Measurements from ENCODE around the gene EFHD2.
"Not testable (repeated sequence)": the region's sequence is repeated elsewhere in the genome, so short reads cannot be mapped to it uniquely, and the experiment has no call there.

The EFHD2 gene

DNA sequence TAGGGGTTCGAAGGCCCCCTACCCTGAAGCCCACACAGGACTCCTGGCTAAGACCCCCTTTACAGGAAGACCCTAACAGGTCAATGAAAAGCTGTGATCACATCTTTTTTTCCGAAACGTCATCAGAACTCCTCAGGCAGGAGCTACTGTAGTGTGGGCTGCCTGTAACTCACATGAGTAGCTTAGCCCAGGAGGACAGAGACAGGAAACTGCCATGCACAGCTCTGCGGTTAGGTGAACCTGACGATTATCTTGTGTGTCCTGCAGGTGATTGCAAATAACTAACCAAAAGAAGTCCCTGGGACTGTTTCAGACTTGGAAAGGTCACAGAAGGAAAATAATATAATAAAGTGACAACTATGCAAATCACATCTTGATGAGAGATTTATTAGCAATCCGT is 62.0 kb downstream of the EFHD2 start:
- not testable (repeated sequence) for DNase-seq (ENCODE audit: low read depth in 2 of 2, low spot score in 1 of 2)

- DNase-seq (ENCODE audit: low read depth in 2 of 2, low spot score in 1 of 2): no peak
Measured at GRCh38 chr1:15472587-15472986, 62.9 kb downstream of the EFHD2 start.

- no peak for DNase-seq (ENCODE audit: low read depth in 2 of 2, low spot score in 1 of 2)
Measured at GRCh38 chr1:15475752-15476314, 66.1 kb downstream of the EFHD2 start, which contains the start of gene CELA2B. Gene CELA2B (plus strand): TSS chr1:15476104. CDS start chr1:15476126, 22 bp downstream.

GRCh38 chr1:15476927-15477326 is 67.2 kb downstream of the EFHD2 start:
- no peak for DNase-seq (ENCODE audit: low read depth in 2 of 2, low spot score in 1 of 2)

- DNase-seq (ENCODE audit: low read depth in 2 of 2, low spot score in 1 of 2): no peak
Measured at GRCh38 chr1:15477646-15478212, 68.0 kb downstream of the EFHD2 start.
